Thoracic aorta (tissue), 2 donors: ENCODE data around the gene SIL1. TPM values are rescaled to one million over a fixed set of nuclear protein-coding genes. Genes with fewer than 3 reads are reported as not detected.
"Not testable (repeated sequence)": the region's sequence is repeated elsewhere in the genome, so short reads cannot be mapped to it uniquely, and the experiment has no call there.

Source experiments
- ATAC-seq: fragments of 150-250 bp; one replicate; pipeline ENCODE4 v1.8.0; 2017; ENCODE audit warnings: low read depth; ENCODE audit not compliant: insufficient number of reproducible peaks, low FRiP score
- DNase-seq: peaks from one replicate; pipeline ENCODE4 v3.0.0-alpha.2; 2020; ENCODE audit warnings: low spot score
- H3K27ac ChIP-seq, 2 donors: fragments of 200-600 bp; sonication (generic); 1 replicate in 1 of 2; 2 replicates in 1 of 2; pipeline ENCODE4 v1.5.1; 2016; ENCODE audit warnings: mild to moderate bottlenecking in 2 of 2, moderate library complexity in 2 of 2
- H3K27me3 ChIP-seq: fragments of 200-600 bp; sonication (generic); replicated peaks from 2 replicates; pipeline ENCODE4 v1.6.0; 2016; ENCODE audit warnings: mild to moderate bottlenecking; ENCODE audit not compliant: insufficient read depth
- H3K36me3 ChIP-seq: fragments of 200-600 bp; sonication (generic); one replicate; pipeline ENCODE4 v1.5.1; 2016
- H3K4me1 ChIP-seq, 2 donors: fragments of 200-600 bp; sonication (generic); 1 replicate in 1 of 2; 2 replicates in 1 of 2; pipeline versions ENCODE4 v1.5.1 to v1.6.0; 2016; ENCODE audit warnings: low read depth in 2 of 2, mild to moderate bottlenecking in 1 of 2; ENCODE audit not compliant: control insufficient read depth in 1 of 2
- H3K4me3 ChIP-seq: fragments of 200-600 bp; sonication (generic); 2 replicates; pipeline ENCODE4 v1.5.1; 2016; ENCODE audit warnings: mild to moderate bottlenecking
- H3K9me3 ChIP-seq: fragments of 200-600 bp; sonication (generic); 2 replicates; pipeline ENCODE4 v1.5.1; 2016
- total RNA-seq, 2 donors: library from RNA; depleted of rRNA; stranded (reverse); fragments of >200 nt; gene quantifications; one replicate each; pipeline versions ENCODE4 v1.1.0 to v1.2.3, GENCODE V29; 2016
- TF ChIP-seq, protein P1 (sequence below): fragments of 200-600 bp; sonication (generic); IDR thresholded peaks from one replicate; pipeline ENCODE4 v1.5.1; 2019; ENCODE audit warnings: antibody characterized with exemption

SIL1 gene
- total RNA-seq, 2 donors from 2014 or later: 33.1 to 41.2 TPM

DNA sequence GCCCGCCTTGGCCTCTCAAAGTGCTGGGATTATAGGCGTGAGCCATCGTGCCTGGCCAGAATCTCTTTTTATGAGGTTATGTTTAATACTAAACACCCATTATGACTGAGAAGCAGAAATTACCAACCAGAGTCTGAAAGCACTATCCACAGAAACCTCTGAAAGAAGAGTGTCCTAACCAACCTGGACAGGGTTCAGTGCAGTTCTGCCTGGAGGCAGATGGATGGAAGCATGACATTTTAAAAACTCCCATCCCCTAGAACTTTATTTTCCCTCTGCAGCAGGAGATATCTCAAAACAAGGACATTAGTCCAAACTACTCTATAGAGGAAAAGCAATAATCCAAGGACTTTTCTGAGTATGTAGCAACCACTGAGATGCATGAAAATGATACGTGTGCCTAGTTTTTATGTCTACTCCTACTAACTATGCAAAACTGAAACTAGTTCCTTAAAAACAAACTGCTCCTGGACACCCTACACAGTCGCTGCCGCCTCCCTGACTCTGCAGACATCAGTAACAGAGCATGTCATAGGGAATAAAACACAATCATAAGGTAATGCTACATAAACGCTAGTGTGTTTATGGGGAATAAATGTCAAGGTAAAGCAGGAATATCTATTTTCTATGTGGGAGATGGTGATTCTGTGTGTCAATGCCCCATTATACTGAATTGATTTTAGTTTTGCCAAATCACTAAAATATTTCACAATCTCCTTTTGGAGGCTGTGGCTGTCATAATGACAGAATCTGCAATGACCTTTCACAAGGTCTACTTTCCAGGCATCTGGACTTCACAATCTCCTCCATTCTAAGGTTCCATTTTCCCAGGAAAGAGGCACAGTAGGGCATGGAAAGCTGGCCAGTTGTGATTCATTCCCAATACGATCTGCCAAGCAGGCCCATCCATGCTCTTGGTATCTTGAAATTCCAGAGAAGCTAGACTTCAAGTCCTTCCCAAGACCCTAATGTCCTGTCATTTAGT is 122.8 kb downstream of the SIL1 start:
- Histone ChIP-seq H3K4me3 (peak overlapping the region; percentile 37), H3K4me1 (peaks cover 0 to 23% of the 10 kb centered on the region in 2 donors), H3K9me3 (no peaks in the 10 kb centered on the region), H3K27ac (peak overlapping the region in 1 of 2 donors; percentile 1), H3K27me3 (no peaks in the 10 kb centered on the region), H3K36me3 (no peaks in the 10 kb centered on the region)
- ATAC-seq: no peak
- no peak for DNase-seq
- TF ChIP-seq, protein P1, sequence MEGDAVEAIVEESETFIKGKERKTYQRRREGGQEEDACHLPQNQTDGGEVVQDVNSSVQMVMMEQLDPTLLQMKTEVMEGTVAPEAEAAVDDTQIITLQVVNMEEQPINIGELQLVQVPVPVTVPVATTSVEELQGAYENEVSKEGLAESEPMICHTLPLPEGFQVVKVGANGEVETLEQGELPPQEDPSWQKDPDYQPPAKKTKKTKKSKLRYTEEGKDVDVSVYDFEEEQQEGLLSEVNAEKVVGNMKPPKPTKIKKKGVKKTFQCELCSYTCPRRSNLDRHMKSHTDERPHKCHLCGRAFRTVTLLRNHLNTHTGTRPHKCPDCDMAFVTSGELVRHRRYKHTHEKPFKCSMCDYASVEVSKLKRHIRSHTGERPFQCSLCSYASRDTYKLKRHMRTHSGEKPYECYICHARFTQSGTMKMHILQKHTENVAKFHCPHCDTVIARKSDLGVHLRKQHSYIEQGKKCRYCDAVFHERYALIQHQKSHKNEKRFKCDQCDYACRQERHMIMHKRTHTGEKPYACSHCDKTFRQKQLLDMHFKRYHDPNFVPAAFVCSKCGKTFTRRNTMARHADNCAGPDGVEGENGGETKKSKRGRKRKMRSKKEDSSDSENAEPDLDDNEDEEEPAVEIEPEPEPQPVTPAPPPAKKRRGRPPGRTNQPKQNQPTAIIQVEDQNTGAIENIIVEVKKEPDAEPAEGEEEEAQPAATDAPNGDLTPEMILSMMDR: no peak

DNA sequence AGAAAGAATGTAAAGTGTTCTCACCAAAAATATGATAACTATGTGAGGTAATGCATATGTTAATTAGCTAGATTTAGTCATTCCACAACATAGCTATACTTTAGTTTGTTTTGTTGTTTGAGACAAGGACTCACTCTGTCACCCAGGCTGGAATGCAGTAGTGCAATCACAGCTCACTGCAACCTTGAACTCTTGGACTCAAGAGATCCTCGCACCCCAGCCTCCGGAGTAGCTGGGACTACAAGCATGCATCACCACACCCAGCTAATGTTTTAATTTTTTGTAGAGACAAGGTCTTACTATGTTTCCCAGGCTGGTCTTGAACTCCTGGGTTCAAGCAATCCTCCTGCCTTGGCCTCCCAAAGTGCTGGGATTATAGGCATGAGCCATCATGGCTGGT is 124.2 kb downstream of the SIL1 start:
- H3K4me3 ChIP-seq, H3K27ac ChIP-seq, DNase-seq, H3K9me3 ChIP-seq, H3K36me3 ChIP-seq, H3K27me3 ChIP-seq, ATAC-seq: not testable (repeated sequence)
- H3K4me1 ChIP-seq: peaks cover 0 to 17% of the 10 kb centered on the region in 2 donors

DNA sequence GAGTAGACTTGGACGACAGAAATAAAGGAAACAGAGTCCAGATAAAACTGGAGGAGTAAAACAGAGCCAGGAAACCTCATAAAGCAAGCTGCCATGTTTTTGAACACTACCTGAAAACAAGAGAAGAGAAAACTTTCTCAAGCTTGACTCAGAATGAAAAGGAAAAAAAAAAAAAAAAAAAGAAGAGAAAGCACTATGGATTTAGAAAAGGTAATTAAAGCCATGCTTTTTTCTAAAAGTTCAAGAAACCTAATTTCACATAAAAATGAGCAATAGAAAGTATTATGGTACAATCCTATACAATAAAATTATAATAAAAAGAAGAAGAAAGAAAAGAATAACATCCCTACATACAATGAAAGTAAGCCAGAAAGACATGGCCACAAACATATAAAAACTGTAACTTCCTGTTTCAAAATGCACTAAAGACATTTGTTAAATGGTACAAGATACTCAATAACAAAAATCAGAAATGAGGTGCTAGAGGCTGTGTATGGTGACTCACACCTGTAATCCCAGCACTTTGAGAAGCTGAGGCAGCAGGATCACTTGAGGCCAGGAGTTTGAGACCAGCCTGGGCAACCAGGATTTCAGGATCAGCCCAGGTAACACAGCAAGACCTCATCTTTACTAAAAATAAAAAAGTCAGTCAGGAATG is 129.5 kb downstream of the SIL1 start:
- H3K36me3 ChIP-seq: no peaks in the 10 kb centered on the region
- peaks cover 6 to 18% of the 10 kb centered on the region in 2 donors for H3K4me1 ChIP-seq
- H3K4me3 ChIP-seq: no peak overlapping the region
- no peak overlapping the region for H3K27ac ChIP-seq
- TF ChIP-seq, protein P1: no peak
- H3K9me3 ChIP-seq: no peaks in the 10 kb centered on the region
- no peaks in the 10 kb centered on the region for H3K27me3 ChIP-seq
- DNase-seq (no peak), ATAC-seq (no peak)

DNA sequence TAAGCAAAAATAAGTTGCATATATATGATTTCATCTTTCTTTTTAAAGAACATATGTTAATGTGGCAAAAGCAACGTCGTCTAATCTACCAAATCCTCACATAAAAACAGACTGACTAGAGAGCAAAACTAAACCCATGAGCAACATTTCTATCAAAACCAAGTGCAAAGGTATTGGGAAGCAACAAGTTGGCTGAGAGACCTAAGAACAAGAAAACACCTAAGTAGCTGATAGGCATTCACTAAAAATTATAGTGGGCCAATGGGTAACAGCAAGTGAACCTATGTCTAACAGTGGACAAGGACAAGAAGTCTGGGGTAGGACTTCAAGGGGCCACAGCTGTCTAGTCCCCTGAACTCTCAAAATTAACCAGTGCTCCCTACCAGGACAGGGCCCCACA is 130.1 kb downstream of the SIL1 start:
- H3K4me3 ChIP-seq: no peak overlapping the region
- H3K36me3 ChIP-seq: no peaks in the 10 kb centered on the region
- H3K4me1 ChIP-seq: peaks cover 6 to 18% of the 10 kb centered on the region in 2 donors
- H3K27ac ChIP-seq: no peak overlapping the region
- no peaks in the 10 kb centered on the region for H3K9me3 ChIP-seq
- DNase-seq (no peak), ATAC-seq (no peak)
- no peaks in the 10 kb centered on the region for H3K27me3 ChIP-seq
- TF ChIP-seq, protein P1: no peak

DNA sequence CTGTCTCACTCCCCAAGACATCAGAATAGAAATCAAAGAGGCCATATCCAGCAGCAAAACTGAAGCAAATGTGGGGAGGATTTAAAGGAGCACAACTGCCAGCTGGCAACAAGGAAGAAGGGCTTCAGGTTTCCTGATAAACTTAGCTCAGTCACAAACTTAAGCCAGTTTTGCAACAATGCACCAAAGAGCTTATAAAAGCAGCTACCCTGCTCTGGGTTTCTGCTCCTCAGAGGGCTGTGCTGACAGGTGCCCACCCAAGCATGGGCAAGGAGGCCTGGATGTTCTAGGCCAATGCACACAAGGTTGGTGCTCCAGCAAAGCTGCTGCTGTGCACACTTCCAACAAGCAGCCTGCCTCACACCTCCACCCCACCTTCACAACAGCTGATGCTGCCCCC is 132.9 kb downstream of the SIL1 start:
- TF ChIP-seq, protein P1: no peak
- Histone ChIP-seq H3K27me3 (no peaks in the 10 kb centered on the region), H3K4me3 (no peak overlapping the region), H3K4me1 (peaks cover 13 to 40% of the 10 kb centered on the region in 2 donors), H3K27ac (peak overlapping the region in 1 of 2 donors; percentile 35), H3K36me3 (no peaks in the 10 kb centered on the region), H3K9me3 (no peaks in the 10 kb centered on the region)
- ATAC-seq: peak; percentile 31
- no peak for DNase-seq
